H1 (cell line): ENCODE results near the gene PDE4D. TPM values are rescaled to one million over a fixed set of nuclear protein-coding genes. Genes with fewer than 3 reads are reported as not detected.

Experiments used
- EZH2 ChIP-seq: fragments of 200-600 bp; sonication (generic); IDR thresholded peaks from 2 replicates; pipeline ENCODE4 v1.7.1; 2012; ENCODE audit warnings: low read depth, mild to moderate bottlenecking, moderate library complexity, low read length, inconsistent platforms; ENCODE audit not compliant: severe bottlenecking
- KDM1A ChIP-seq: fragments of 200-600, 300-600 bp; sonication (generic); IDR thresholded peaks from 2 replicates; pipeline ENCODE4 v1.7.1; 2016; ENCODE audit warnings: mild to moderate bottlenecking, low read length, borderline replicate concordance
- SRF ChIP-seq: IDR thresholded peaks from 2 replicates; pipeline ENCODE4 v1.6.1; 2011; ENCODE audit warnings: mild to moderate bottlenecking, low read depth, low read length, moderate library complexity
- YY1 ChIP-seq: IDR thresholded peaks from 2 replicates; pipeline ENCODE4 v1.6.1; 2011; ENCODE audit warnings: low read depth, mild to moderate bottlenecking, low read length
- polyA plus RNA-seq, 7 experiments: library from polyadenylated mRNA; depleted of rRNA in 3 of 7; stranded (reverse) in 5 of 7; unstranded in 2 of 7; fragments of >200 nt in 5 of 7; fragments of 200-250 nt in 2 of 7; gene quantifications; 1 replicate in 5 of 7; 2 replicates in 1 of 7; 4 replicates in 1 of 7; pipeline versions ENCODE4 v1.2.1 to v1.2.3, GENCODE V29; 2011 to 2013; ENCODE audit warnings: missing spikeins in 2 of 7, mixed read lengths in 2 of 7
- total RNA-seq: library from RNA; stranded (reverse); fragmentation: NEBNext Ultra II Directional; extraction: Animal tissue kit (Norgen Biotek cat#: 25700); gene quantifications from 2 replicates; pipeline ENCODE4 v1.2.1, GENCODE V29; 2021
- TF ChIP-seq, protein P1 (sequence below): fragments of 300-600 bp; sonication (generic); IDR thresholded peaks from 2 replicates; pipeline ENCODE4 v1.7.1; 2012; ENCODE audit warnings: low read length, moderate library complexity, mild to moderate bottlenecking, inconsistent platforms; ENCODE audit not compliant: insufficient replicate concordance

Gene PDE4D
- total and polyA plus RNA-seq, 2 of the 8 experiments (the other 6 are each of a cell fraction or from before 2014, with no cell fraction given), result 2.3 to 3.7 TPM

DNA sequence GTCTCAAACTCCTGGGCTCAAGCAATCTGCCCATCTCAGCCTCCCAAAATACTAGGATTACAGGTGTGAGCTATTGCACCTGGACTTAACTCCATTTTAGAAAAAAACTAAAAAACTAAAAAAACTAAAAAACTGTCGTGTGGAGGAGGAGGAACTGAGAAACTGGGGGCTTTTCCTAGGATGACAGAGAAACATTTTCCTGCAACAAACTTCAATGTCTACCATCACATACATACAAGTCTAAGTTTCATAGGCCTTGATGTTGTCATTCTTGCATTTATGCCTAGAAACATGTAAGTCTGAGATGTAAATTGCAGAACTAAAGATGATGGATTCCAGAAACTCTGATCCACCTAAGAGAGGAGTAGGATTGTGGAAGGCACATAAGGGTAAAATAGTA, 753.8 kb downstream of the PDE4D start (continued):
- TF ChIP-seq, protein P1, sequence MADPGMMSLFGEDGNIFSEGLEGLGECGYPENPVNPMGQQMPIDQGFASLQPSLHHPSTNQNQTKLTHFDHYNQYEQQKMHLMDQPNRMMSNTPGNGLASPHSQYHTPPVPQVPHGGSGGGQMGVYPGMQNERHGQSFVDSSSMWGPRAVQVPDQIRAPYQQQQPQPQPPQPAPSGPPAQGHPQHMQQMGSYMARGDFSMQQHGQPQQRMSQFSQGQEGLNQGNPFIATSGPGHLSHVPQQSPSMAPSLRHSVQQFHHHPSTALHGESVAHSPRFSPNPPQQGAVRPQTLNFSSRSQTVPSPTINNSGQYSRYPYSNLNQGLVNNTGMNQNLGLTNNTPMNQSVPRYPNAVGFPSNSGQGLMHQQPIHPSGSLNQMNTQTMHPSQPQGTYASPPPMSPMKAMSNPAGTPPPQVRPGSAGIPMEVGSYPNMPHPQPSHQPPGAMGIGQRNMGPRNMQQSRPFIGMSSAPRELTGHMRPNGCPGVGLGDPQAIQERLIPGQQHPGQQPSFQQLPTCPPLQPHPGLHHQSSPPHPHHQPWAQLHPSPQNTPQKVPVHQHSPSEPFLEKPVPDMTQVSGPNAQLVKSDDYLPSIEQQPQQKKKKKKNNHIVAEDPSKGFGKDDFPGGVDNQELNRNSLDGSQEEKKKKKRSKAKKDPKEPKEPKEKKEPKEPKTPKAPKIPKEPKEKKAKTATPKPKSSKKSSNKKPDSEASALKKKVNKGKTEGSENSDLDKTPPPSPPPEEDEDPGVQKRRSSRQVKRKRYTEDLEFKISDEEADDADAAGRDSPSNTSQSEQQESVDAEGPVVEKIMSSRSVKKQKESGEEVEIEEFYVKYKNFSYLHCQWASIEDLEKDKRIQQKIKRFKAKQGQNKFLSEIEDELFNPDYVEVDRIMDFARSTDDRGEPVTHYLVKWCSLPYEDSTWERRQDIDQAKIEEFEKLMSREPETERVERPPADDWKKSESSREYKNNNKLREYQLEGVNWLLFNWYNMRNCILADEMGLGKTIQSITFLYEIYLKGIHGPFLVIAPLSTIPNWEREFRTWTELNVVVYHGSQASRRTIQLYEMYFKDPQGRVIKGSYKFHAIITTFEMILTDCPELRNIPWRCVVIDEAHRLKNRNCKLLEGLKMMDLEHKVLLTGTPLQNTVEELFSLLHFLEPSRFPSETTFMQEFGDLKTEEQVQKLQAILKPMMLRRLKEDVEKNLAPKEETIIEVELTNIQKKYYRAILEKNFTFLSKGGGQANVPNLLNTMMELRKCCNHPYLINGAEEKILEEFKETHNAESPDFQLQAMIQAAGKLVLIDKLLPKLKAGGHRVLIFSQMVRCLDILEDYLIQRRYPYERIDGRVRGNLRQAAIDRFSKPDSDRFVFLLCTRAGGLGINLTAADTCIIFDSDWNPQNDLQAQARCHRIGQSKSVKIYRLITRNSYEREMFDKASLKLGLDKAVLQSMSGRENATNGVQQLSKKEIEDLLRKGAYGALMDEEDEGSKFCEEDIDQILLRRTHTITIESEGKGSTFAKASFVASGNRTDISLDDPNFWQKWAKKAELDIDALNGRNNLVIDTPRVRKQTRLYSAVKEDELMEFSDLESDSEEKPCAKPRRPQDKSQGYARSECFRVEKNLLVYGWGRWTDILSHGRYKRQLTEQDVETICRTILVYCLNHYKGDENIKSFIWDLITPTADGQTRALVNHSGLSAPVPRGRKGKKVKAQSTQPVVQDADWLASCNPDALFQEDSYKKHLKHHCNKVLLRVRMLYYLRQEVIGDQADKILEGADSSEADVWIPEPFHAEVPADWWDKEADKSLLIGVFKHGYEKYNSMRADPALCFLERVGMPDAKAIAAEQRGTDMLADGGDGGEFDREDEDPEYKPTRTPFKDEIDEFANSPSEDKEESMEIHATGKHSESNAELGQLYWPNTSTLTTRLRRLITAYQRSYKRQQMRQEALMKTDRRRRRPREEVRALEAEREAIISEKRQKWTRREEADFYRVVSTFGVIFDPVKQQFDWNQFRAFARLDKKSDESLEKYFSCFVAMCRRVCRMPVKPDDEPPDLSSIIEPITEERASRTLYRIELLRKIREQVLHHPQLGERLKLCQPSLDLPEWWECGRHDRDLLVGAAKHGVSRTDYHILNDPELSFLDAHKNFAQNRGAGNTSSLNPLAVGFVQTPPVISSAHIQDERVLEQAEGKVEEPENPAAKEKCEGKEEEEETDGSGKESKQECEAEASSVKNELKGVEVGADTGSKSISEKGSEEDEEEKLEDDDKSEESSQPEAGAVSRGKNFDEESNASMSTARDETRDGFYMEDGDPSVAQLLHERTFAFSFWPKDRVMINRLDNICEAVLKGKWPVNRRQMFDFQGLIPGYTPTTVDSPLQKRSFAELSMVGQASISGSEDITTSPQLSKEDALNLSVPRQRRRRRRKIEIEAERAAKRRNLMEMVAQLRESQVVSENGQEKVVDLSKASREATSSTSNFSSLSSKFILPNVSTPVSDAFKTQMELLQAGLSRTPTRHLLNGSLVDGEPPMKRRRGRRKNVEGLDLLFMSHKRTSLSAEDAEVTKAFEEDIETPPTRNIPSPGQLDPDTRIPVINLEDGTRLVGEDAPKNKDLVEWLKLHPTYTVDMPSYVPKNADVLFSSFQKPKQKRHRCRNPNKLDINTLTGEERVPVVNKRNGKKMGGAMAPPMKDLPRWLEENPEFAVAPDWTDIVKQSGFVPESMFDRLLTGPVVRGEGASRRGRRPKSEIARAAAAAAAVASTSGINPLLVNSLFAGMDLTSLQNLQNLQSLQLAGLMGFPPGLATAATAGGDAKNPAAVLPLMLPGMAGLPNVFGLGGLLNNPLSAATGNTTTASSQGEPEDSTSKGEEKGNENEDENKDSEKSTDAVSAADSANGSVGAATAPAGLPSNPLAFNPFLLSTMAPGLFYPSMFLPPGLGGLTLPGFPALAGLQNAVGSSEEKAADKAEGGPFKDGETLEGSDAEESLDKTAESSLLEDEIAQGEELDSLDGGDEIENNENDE, result no peak
- TF ChIP-seq SRF (no peak), KDM1A (no peak), YY1 (no peak), EZH2 (no peak)
